OCI-LY7 (cell line): ENCODE measurements around the gene BTAF1. TPM values are rescaled to one million over a fixed set of nuclear protein-coding genes. Genes with fewer than 3 reads are reported as not detected.

Experiments used
- small RNA-seq: library from RNA; depleted of rRNA; stranded (forward); fragments of <200 nt; gene quantifications from one replicate; pipeline ENCODE3, GENCODE V24; 2014
- total RNA-seq, 2 experiments: library from RNA; depleted of rRNA in 1 of 2; stranded (reverse); fragments of >200 nt in 1 of 2; shearing (Covaris generic) in 1 of 2; gene quantifications; 2 replicates each; pipeline ENCODE4 v1.2.3, GENCODE V29; 2014 to 2022

BTAF1 gene
- total RNA-seq, 2 experiments from 2014 or later = 65.1 to 95.6 TPM

Small RNA genes within 50 kb of the gene (small RNA-seq; reads per million reads assigned to genes)
- gene AL359198.2 (not detected), gene RF00402 (not detected)

Other genes starting within 250 kb of the BTAF1 start
- gene TNKS2, start 125.3 kb upstream of the BTAF1 start, total RNA-seq (2014; rRNA removed; shearing (Covaris generic)) = 18.0 and 20.0 TPM in 2 replicates
- gene TNKS2, start 125.3 kb upstream of the BTAF1 start, total RNA-seq (2022) = 31.3 and 32.1 TPM in 2 replicates
- gene FGFBP3, start 14.3 kb upstream of the BTAF1 start, total RNA-seq (2014; rRNA removed; shearing (Covaris generic)) = 1.1 and 1.7 TPM in 2 replicates
- gene FGFBP3, start 14.3 kb upstream of the BTAF1 start, total RNA-seq (2022) = 2.7 and 3.1 TPM in 2 replicates